Stimulated activated CD8-positive, alpha-beta memory T cell treated with anti-CD3 and anti-CD28 coated beads, Interleukin-15, amount 100 ng/mL, for 4 hours (primary cell): Measurements from ENCODE around the gene NCKAP5L.
"Not testable (repeated sequence)": the region's sequence is repeated elsewhere in the genome, so short reads cannot be mapped to it uniquely, and the experiment has no call there.

ENCODE experiments used
- DNase-seq, 2 donors: peaks; one replicate each; pipeline ENCODE4 v3.0.0-alpha.2; 2020; ENCODE audit warnings: low read depth in 2 of 2

NCKAP5L gene

DNA sequence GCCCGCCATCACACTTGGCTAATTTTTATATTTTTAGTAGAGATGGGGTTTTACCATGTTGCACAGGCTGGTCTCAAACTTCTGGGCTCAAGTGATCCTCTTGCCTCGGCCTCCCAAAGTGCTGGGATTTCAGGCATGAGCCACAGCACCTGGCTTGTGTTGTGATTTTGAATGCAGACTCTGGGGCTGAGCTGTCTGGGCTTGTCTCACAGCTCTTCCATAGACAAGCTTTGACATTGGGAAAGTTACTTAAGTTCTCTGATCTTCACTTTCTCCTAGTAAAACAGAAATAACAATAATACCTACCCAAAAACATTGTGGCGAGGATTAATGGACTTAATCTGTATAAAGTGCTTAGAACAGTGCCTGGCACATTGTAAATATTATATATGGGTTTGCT is 50.9 kb downstream of the NCKAP5L start:
- no peak for DNase-seq

DNA sequence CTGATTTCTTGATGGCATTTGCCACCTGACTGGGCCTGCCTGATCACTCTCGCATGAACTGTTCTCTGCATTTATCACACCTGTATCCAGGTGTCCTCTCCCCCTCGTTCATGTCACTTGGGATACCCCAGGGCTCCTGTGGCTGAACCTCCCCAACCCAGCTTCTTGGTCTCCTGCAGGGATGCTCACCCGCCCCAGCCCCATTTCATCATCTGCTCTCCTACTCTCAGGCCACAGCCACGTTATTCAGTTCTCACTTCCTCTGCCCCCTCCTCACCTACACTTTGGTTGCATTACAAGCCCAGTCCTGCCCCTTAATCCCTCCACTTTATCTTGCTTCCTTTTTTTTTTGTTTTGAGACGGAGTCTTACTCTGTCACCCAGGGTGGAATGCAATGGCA is 51.4 kb downstream of the NCKAP5L start:
- DNase-seq = no peak

DNA sequence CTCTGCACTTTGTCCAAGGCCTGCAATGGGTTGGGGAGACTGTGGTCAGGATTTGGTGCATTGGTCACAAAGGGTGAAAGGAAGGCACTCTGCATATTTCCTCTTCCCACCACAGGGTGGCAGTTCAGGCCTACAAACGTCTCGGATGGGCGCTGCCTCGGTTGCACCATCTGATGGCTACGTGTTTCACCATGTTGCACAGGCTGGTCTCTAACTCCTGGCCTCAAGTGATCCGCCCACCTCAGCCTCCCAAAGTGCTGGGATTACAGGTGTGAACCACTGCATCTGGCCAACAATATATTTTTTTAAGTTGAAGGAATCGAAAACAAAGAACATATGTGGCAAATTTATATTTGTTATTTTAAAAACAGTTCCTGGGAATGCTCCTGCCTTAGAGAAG is 51.8 kb downstream of the NCKAP5L start:
- no peak for DNase-seq

DNA sequence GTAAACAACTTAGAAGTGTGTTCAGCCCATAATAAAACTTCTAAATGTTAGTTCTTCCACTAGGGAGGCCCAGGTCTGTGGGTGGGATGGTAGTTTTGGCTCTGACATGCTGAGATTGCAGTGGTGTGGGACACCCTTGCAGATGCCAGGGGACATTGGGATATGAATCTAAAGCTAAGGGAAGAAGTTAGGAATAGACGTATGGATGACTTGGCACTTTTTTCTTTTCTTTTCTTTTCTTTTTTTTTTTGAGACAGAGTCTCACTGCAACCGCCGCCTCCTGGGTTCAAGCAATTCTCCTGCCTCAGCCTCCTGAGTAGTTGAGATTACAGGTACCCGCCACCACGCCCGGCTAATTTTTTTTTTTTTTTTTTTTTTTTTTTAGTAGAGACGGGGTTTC is 55.1 kb downstream of the NCKAP5L start:
- DNase-seq = not testable (repeated sequence)

DNA sequence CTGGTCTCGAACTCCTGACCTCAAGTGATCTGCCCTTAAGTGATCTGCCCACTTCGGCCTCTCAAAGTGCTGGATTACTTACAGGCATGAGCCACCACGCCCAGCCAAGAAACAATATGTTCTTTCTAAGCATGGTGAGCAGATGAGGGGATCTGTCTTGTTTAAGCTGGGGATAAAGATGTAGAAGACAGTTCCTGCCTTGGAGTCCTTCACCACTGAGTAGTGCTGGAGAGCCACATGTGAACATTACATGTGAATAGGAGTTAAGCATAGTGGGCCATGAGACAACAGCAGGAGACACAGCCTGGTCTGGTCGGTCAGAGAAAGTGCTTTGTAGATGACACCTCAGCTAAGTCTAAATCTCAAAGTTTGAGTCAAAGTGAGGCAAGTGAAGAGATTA is 60.9 kb downstream of the NCKAP5L start:
- DNase-seq = no peak

DNA sequence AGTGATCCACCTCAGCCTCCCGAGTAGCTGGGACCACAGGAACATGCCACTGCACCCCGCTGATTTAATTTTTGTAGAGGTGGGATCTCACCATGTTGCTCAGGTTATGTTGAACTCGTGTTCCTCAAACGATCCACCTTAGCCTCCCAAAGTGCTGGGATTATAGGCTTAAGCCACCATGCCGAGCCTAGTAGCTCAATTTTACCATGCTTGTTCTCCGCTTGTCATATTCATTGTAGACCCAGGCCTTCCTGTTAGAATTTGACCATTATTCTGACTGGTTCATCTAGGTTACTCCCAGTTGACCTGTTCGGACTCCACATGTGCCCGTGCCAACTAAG is 62.1 kb downstream of the NCKAP5L start:
- DNase-seq = no peak

DNA sequence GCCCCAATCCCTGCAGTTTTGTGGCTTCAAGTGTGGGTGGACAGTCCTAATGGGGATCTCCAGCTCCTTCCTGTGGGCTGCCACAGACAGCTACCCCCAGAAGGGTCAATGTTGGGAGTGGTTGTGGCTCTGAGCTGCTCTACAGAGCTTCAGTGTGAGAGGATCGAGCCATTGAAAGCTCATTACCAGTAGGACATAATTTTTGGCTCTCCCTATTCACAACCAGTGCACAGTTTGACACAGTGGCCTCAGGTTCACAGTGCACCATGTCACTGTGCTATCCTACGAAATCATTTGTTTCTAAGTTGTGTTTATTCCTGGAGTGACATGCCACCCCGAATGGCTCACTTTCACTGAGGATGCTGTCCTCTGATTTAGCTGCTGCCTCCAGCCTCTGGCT is 64.1 kb downstream of the NCKAP5L start:
- DNase-seq = no peak

DNA sequence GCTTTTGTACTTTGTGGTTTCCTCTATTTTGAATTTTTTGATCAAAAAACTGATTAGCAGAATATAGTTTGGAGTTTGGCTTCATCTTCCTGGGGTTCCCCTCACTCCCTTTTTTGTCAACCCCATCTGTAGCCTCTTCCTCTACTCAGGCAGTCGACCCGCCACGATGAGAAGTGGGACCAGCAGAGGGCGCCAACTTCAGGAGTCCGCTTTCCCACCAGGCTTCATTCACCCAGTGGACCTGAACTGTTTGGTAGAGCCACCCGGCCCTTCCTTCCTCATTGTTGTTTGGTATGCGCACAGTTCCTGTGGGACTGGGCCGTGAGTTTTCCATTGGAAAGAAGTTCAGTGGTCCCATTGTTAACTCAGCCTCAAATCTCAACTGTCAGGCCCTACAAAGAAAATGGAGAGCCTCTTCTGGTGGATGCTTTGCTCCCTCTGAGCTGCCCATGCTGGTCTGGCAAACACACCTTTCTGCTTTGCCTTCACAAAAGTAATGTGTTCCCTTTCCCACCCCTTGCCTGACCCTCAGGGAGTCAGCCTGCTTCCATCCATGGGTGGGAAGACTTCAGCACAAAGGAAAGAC is 65.1 kb downstream of the NCKAP5L start:
- DNase-seq = peak; percentile 41 to 55

DNA sequence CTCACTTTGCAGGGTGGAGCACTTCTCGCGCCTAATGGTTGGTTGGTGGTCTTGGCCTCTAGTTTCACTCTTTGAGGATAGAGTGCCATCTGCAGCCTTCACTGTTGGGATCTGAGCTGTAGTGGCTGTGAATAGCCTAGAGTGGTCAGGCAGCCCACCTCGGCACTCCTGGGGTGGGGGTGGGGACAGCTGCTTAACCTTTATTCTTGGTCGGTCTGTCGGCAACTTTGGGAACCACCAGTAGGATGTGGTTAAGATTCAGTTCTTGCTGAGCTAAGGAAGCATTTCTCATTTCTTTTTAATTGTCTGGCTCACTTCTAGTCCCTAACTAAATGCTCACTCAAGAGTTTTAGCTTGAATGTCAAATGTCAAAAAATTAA is 65.8 kb downstream of the NCKAP5L start:
- DNase-seq = no peak

DNA sequence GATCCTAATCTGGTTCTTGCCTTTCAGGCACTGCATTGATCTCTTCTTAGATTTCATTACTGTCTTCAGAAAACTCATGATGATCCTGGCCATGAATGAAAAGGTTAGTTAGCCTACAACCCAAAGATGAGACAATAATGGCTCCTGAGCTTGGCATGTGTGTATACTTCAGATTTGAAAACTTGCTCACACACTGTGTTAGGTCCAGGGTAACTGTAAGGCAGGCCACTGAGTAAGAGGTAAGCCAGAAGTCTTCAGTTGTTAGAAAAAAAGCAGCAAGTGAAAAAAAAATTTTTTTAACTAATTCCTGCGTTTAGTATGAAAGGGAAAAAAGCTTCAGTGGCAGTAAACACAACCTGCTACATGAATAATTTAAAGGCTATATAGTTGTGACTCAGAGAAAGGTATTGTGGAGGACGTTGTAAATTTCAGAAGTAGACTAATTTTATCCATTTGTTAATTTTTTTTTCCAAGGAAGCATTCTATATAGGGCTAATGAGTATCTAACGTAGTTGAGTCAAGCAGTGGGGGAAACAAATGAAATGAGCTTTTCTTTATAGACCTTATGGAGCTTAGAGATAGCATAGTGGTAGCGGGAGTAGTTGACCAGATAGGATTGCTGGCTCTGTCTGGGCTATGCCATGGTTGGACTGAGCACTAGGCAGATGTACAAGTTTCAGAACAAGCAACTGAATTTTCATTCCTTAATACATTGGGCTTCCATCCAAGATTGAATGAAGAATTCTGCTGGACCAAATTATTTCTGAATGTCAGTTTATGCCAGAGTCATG is 66.3 kb downstream of the NCKAP5L start:
- DNase-seq = no peak

DNA sequence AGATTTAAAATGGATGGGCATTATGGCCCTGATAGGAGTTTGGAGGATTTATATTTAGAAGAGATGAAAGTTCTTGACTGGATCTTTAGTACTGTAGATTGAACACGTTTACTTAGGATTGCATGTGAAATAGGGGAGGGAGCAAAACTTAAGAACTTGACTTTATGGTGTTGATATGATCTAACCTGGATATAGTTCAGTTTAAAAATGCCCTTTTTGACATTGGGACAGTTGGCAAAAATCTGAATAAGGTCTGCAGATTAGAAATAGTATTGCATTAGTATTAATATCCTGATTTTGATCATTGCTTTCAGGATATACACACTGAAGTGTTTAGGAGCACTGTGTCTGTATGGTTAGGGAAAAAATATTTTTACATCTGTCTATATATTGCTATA is 77.2 kb downstream of the NCKAP5L start:
- no peak for DNase-seq

DNA sequence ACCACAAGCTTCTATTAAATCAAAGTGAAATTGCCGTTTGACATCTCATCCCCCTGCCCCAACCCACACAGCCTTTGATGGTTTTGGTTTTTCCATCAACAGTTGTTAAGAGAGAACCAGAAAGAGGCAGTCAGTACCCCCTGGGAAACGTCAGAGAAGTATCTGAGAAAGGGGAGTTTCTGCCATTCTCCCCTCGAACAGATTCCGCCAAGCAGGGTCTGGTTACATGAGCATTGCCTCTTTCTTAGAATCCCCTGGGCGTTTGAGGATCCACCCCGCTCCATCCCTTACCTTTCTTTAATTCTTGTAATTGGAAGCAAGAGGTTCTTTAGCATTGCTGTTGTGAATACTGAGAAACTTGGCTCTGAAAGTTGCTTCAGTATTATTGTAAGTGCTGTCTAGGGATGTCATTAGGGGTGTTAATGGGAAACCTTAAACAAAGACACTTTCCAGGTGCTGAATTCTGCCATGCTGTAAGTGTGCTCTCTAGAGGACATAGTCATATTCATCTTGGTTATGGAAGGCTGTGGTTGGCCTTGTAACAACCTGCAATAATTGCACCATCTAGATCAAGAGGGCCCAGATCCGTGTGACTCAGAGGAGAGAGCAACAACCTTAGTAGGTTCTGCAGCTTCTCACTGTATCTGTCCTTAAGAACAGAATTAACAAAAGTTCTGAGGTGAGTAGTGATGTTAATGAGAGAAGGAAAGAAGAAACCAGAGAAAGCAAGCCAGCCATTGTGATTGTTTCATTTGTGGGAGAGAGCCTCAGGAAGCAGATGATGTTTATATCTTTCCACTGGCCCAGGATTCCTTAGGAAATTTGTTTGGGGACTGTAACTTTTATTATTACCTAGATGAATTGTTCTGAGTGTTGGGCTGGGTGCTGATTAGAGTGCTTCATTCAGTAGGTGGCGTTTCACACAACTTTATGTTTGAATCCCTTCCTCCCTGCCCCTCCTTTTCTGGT is 77.9 kb downstream of the NCKAP5L start:
- DNase-seq = peak in 1 of 2 donors; percentile 29

DNA sequence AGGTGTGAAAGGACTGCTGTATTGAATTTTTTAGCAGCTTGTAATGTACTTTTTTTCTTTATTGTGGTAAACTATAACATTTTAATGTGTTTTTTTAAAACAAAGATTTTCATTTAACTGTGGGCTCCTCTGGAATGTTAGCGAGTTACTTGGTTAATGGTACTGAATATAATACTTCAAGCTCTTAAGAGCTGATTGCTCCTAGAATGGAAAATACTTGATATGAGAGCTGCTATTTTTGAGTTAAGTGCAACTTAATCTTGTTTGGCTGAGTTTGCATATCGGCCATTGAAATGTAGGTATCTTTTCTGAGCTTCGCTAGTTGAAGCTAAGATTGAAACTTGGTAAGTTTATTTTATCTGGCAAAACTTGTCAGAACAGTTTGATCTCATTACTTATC is 79.4 kb downstream of the NCKAP5L start:
- no peak for DNase-seq

DNA sequence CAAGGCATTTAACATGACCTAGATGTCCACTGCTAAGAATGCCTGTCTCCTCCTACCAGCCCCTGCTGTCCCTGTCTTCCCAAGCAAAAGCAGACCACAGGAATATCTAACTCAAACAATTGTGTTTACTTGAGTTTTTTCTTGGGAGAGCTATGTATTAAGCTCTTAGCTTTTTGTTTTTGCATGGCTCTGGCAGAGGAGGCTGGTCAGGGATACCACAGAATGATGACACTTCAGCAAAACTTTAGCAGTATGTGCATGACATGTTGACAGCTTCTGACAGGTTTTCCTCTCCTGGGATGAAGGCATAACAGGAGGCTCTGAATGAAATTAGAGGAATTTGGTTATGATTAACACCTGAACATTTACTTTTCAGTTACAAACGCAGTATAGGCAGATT is 79.9 kb downstream of the NCKAP5L start:
- DNase-seq = no peak

DNA sequence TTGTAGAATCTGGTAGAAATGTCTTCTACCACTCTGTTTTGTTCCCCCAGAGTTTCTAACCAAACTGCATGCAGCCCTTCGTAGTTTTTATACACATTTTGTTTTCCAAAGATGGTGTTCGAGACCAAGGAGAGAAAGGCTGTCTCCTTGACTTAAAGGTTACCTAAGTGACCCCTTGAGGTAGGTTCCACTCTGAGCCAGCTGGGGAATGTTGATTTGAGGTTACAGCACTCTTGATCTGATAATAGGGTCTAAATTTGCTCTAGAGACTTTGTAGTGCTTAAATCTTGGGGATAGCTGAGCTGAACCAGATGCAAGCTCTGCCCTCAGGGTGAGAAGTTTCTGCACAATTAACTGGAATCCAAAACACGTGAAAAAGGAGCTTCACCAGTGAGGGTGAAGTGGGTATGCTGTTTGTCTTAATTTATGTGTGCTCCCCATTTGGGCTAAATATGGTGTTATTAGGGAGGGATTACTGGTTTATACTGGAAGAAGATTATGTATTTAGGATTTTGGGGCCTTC is 83.8 kb downstream of the NCKAP5L start:
- no peak for DNase-seq

DNA sequence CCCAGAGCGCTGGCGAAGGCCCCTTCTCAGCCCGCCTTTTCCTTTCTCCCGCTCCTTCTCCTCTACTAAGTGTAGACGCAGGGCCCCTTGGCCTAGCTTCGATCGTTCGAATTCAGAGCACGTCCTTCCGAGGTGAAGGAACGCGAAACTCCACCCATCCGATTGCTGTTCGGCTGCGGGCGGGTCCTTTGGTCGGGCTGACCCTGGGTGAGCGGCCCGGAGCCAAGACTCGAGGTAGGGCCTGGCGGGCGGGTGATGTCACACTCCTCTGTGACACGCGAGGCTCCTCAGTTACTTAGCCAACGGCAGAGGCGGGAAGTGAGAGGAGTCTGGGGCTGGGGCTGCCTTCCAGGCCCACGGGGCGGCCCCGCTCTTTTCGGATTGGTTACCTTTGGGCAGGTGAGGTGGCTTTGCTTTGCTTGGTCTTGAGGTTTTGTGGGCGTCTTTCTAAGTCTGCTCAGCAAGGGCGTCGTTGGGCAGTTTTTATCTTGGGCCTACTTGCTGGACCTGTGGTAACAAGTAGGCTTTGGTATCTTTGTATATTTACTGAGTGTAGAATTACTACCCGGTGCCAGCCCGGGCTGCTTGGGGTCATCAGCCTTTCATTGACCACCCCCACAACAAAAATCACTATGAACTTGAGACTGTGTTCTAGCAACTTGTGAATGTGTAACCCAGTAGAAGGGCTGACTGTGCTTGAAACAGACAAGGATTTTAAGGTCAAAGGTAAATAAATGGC is 86.2 kb downstream of the NCKAP5L start:
- DNase-seq = peak; percentile 74 to 81
